Stimulated activated CD4-positive, alpha-beta T cell treated with anti-CD3 and anti-CD28 coated beads, Interleukin-15, amount 100 ng/mL, for 24 hours (primary cell): ENCODE data around the gene ARG2.
A peak's percentile ranks its signal among the peaks of the same experiment; 100 is the strongest.
"Not testable (repeated sequence)": the region's sequence is repeated elsewhere in the genome, so short reads cannot be mapped to it uniquely, and the experiment has no call there.

Experiments used
- DNase-seq: peaks from one replicate; pipeline ENCODE4 v3.0.0-alpha.2; 2020

Gene ARG2

DNA sequence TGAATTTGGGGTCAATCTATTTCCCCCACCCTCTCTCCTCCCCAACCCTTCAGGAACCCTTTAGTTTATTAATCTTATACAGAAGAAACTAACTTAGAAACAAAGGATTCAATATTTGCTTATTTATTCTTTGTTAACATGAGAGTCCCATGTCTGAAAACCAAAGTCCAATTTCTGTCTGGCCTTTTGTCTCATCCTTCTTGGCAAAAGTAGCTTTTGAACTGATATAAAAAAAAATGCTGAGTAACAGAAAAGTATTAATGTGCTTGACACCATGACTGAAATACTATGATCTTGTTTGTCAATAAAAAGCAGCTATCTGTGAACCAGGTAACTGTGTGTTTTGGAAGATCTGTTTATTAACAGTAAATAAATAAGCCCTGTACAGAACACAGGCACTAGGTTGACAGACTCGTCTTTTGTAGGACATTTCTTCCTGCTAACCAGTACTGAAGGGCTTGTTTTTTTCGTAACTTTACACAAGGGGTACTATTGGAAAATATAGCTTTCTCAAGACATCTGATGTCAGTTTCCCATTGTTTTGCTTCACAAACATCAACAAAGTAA lies 30.4 kb upstream of the ARG2 start:
- DNase-seq: no peak

DNA sequence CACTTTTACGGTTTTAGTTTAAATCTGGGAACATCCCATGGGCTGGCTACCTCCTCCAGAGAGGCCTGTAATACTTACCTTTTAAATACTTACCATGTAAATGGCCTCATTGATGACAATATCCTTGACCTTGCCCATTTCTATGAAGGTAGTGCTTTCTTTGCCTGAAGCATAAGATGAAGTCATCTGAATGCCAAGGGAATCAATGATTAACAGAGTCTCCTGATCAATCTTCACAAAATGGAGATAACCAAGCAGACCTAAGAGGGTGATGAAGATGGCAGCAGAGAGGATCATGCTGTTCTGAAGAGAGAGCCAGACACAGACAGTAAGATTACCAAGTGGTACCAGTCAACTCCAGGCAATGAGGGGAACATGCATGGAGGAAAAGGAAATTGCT lies 26.1 kb upstream of the ARG2 start:
- not testable (repeated sequence) for DNase-seq

DNA sequence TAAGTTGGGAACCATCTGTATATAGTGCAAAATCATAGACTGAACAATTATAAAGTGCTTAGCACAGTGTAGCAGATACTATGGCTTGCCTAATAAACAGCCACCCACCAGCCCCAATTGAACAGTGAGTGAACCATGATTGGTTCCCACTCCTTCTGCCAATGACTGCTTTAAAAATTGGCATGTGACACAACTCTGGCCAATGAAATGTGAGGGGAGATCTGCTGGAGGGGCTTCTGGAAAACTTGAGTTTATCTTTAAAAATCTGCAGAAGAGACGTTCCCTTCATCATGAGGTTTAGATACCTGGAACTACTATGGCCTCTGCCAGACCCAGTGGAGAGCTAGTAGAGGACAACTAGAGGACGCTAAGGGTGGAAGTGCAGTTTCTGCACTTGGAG lies 24.3 kb upstream of the ARG2 start:
- no peak for DNase-seq

DNA sequence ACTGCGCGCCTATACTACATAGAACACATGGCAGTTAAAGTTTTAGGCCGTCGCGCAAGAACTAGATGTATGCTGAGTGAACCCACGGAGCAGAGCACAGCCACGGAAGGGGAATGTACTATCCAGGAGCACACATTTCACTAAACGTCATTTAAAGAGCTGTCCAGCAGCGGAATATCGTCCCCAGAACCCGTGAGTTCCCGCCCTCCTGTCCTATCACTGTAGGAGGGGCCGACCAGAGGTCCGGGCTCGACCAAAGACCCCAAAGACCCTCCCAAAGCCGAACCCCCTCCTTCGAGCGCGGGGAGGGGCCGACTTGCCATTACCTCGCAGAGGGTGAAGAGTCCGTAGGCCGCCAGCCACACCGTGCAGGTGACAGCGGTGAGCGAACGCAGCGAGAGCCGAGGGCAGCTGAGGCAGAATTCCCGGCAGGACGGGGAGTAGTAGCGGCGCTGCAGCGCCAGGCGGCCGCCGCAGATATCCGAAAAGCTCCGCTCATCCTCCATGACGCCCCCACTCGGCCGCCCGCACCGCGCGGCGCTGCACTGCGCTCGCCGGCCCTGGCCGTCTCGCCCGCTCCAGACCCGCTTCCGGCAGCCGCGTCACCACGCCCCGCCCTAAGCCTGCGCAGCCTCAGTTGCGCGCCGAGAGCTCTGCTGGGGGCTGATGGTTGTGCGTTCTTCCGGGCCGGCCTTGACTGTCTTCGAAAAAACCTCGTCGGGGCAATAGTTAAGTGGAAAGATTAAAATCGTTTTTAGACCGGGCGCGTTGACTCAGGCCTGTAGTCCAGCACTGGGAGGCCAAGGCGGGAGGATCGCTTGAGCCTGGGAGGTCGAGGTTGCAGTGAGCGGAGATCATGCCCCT lies 19.8 kb upstream of the ARG2 start, which contains the start of gene PIGH:
TSS of gene PIGH (minus strand) at position 571 of the 864 bp plus-strand sequence. CDS start at position 506, 65 bp downstream.
- DNase-seq: peak; percentile 96

DNA sequence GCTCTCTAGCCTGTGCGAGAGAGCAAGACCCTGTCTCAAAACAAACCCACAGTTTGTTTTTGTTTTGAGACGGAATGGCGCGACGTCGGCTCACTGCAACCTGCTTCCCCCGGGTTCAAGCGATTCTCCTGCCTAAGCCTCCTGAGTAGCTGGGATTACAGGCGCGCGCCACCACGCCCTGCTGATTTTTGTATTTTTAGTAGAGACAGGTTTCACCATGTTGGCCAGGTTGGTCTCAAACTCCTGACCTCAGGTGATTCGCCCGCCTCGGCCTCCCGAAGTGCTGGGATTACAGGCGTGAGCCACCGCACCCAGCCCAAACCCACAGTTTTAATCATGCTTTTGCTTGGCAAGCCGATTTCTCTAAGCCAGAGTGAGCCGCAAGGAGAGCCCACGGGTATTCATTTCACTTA lies 19.2 kb upstream of the ARG2 start:
- not testable (repeated sequence) for DNase-seq

DNA sequence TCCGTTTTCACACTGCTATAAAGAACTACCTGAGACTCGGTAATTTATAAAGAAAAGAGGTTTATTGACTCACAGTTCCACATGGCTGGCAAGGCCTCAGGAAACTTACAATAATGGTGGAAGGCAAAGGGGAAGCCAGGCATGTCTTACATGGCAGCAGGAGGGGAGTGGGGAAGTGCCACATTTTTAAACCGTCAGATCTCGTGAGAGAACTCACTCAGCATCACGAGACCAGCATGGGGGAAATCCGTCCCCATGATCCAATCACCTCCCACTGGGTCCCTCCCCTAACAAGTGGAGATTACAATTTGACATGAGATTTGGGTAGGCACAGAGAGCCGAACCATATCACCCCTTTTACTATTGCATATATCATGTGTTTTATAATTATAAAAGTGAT lies 17.6 kb upstream of the ARG2 start:
- DNase-seq: no peak

DNA sequence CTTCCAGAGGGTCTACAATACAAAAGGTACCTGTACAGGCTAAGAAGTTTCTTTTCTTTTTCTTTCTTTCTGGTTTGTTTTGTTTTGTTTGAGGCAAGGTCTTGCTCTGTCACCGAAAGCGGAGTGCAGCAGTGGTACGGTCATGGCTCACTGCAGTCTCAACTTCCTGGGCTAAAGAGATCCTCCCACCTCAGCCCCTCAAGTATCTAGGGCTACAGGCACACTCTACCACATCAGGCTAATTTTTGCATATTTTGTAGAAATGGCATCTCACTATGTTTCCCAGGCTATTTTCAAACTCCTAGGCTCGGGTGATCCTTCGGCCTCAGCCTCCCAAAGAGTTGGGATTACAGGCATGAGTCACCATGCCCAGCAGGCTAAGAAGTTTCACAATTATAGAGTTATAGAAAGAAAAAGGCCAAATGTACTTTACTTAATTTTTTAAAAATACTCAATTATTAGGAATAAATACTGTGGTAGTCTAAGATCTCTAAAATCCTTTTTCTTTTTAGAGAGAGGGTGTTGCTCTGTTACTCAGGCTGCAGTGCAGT lies 16.6 kb upstream of the ARG2 start:
- DNase-seq: no peak

DNA sequence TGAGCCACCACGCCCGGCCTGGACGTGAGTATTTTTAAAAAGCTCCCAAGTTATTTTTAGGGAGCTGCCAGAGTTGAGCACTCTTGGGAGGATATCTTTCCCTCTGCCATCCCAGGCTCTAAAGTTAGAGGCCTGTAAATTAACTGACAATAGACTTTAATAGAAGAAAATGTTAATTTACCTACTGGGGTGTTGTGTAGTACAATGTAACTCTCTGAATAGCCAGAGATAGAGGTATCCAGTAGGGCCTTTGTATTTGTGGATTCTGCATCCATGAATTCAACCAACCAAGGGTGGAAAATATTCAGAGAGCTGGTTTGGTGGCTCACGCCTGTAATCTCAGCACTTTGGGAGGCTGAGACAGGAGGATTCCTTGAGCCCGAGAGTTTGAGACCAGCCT lies 12.1 kb upstream of the ARG2 start:
- no peak for DNase-seq

DNA sequence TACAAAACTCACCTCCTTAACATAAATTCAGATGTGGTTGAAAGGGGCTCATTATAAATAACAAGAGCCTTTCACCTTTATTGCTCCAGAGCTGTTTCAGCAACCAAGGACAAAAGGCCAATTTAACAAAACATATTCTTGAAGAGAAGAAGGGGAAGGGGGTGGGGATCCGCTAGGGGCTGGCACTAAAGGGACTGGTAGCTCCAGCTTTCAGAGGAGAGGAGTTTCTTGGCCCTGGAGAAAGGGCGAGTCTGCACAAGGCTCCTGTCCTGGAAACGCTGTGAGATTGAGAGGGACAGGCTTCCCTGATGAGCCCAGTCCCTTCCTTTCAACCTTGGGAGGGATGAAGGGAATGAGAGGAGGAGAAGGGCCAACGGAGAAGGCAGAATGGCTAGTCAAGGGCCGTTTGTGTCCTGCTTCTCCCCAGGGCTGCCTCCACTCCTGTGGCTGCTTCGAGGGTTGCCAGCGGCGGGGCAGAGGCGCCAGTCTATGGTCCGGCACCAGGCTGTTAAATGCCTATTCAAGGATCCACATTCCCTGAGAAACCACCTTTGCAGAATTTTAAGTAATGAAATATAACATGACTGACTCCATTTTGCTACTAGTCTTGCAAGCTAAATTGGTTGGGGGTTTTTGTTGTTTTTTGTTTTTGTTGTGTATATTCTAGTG lies 9.9 kb upstream of the ARG2 start:
- DNase-seq: no peak

DNA sequence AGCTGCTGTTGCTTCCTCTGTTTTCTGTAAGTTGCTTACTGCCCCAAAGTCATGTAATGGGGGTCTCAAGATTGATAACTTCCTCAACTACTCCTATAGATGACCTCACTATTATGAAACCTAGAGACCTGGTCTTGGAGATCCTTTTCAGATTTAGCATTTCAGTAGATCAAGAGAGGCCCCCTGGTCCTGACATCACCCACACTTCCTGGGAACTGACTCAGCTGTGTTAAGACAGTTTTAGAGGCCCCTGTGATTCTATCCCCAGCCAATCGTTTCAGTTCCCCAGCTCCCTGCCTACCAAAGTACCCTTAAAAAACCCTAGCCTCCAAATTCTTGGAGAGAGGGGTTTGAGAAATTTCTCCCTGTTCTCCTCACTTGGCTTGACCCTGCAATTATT lies 9.2 kb upstream of the ARG2 start:
- DNase-seq: no peak

DNA sequence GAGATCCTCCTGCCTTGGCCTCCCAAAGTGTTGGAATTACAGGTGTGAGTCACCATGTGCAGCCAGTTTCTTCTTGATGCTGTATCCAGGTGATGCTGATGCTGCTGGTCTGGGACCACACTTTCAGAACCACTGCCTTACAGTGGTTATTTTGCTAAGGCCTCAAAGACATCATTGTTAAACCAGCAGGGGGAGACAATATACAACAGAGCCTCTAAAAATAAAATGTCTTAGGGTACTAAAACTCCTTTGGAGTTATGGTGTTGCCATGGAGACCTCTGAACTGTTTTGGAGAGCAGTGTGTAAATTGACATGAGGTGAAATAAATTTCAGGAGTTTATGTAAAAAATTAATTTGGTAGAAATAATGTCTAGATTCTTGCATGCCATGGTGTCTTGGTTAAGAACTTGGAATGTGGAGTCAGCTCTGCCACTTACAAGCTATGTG lies 1.1 kb upstream of the ARG2 start:
- DNase-seq: peak; percentile 15

DNA sequence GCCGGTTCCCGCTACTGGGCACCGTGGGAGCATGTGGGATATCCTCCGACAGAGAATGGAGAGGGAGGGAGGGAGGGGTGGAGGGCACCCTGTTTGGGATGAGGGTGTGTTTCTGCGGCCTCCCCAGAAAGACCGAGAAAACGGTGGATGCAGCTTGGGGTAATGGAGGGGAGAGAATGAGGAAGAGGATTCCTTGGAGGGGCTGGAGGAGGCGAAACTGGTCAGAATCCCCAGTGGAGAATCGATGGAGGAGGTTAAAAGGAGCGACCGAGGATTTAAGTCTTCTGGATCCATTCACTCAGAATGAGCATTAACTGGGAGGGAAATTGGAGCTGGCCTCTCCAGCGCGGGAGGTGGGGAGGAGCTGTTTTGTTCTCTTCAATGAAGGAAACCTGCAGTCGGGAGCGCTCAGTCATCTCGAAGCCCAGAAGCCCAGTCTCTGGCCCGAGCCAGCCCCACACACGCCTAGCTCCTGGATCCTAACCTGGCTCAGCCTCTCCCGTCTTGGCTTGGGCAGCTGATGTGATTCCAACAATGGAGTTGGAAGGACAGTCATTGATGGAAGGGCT lies 581 bp downstream of the ARG2 start:
- peak; percentile 20 for DNase-seq

DNA sequence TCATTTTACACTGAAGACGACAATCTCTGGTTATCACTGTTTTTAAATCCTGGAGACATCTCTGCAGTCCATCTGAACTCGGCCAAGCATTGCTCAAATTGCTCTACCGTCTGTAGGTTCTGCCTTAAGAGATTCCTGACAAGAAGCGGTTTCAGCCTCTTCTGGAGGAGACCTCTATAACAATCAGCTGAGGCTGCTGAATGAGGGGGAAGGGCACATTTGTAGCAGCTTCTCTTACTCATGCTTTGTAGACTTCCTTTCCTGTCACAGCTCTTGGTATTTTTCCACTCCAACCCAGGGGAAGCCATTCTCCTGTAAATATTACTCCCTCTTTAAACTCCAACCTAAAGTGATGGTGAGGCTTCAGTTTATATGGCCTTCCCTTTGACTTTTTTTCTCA lies 3.0 kb downstream of the ARG2 start:
- DNase-seq: peak; percentile 24

DNA sequence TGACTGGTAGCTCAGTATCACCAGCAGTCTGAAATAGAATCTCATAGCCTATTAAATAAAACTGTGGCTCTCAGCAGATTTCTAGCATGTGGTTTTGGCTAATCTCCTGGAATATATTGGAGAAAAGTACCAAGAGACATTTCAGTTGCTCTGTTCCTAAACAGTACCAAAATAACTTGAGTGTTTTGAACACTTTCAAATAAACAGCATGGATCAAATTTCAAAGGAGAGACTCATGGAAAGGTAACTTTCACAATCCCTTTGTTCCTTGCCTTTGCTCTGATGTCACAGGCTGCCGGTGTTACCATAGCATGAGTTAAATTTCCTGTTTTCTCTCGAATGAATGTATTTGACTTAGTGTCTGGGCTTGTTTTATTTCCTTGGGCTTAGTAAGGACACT lies 3.4 kb downstream of the ARG2 start:
- DNase-seq: no peak

DNA sequence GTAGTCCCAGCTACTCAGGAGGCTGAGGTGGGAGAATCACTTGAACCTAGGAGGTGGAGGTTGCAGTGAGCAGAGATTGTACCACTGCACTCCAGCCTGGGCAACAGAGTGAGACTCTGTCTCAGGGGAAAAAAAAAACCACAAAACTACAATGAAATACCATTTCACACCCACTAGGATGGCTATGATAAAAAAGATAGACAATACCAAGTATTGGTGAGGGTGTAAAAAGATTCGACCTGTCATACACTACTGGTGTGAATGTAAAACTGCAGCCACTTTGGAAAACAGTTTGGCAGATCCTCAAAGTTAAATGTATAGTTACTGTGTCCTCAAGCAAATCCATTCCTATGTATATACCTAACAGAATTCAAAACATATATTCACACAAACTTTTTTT lies 6.4 kb downstream of the ARG2 start:
- DNase-seq: not testable (repeated sequence)

DNA sequence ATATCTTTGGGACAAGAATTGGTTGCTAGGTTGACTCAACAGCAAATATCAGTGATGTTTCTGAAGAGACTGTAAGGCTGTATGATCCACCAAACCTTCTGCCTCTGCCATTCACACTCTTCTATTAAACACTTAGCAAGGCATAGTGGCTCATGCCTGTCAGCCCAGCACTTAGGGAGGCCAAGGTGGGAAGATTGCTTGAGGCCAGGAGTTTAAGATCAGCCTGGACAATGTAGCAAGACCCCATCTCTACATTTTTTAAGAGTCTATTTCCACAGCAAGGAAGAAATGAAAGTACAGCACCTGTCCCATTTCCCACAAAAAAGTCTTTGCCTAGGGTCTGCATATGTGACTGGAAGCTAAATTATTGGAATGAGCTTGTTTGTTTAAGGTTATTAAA lies 7.8 kb downstream of the ARG2 start:
- DNase-seq: no peak

DNA sequence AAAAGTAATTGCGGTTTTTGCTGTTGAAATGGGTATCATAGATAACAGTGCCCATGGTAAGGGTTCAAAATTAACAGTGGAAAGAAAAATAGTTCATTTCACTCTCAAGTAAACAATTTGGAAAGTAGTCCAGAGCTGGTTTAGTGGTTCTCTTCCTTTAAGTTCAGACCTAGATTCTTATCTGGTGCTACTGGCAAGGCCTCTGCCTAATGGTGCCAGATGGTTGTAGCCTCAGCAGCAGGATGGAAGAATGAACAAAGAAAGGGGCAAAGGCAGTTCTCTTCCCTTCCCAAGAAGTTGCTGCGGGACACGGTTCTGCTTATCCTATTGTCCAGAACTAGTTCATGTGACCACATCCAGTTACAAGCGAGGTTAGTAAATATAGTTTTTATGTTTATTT lies 10.5 kb downstream of the ARG2 start:
- no peak for DNase-seq

DNA sequence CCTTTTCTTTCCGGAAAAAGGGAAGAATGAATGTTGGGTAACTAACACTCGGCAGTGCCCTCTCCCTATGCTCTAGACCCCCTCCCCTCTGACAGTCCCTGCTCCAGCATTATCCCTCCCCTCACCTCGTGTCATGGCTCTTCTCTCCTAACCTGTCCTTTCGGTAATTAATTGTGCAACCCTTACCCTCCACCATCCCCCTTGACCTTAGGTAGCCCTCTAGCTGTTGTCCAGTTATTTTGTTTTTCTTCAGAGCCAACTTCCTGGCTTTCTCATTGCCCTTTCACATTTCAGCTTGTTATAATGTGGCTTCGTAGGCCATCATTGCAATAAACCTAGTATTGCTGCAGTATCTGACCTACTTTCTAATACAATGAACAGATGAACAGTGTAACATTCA lies 11.2 kb downstream of the ARG2 start:
- no peak for DNase-seq

DNA sequence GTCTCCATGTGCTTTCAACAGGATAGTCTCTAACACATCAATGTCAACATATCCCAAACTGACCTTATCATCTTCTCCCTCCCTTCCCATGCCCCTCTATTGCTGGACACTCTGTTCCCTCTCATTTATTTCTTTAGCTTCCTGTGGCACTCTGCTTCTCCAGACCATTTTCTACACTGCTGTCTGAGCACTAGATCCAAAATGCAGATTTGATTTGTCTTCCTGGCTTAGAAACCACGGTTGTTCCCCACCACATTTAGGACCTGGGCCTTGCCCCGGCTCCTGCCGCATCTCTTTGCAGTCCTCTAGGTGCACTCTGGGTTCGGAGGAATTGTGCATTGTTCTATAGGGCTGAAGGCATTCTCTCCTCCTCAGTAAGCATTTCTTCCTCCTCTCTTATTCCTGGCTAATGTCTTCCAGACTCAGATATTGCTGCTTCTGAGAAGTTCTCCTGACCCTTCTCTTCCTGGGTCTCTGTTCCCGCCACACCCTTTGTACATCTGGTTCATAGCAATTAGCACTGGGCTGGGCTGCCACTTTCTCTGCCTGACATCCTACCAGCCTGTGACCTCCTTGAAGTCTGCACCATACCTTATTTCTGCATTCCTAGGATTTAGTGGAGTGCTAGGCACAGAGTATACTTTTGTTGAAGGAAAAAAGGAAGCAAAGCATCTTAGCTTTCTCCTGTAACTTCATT lies 13.9 kb downstream of the ARG2 start:
- DNase-seq: no peak

DNA sequence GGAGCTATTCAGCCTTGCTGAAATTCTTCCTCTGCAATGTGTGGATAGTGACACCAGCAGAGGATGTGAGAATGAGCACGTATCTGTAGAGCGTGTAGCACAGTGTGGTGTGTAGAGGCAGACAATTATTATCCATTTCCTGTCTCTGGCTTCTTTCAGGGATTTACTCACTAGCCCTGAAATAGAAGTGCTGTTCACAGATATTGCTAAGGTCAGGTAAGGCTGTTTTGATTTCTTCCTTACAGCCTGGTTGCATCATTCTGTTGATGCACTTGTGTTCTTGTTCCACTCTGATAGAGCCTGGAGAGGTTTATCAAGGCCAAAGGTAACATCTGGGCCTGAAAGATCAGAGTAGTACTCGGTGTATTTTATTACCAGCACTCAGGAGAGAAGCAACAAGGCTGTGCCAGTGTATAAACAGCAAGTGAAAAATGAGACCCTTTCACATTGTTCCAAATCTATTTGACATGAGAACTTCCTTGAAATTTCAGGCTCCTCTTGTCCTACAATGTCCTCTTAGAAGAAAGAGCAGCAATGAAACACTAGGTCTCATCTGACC lies 16.7 kb downstream of the ARG2 start:
- no peak for DNase-seq

DNA sequence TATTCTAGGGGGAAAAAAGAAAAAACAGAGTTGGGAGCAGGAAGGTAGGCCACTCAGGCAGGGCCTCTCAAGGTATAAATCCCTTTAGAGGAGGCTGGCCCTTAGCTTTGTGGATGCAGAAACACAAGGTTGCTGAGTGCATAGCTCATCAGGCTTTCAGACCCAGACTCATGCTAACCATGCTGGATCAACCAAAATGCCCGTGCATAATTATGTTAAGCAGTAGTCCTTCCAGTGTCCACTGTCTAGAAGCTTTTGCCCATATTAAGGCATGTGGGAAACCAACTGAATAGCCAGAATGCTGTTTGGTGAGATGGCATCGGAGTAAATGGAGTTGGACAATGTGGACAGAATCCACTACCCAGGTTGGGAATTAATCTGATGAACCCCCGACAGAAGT lies 18.9 kb downstream of the ARG2 start:
- DNase-seq: no peak

DNA sequence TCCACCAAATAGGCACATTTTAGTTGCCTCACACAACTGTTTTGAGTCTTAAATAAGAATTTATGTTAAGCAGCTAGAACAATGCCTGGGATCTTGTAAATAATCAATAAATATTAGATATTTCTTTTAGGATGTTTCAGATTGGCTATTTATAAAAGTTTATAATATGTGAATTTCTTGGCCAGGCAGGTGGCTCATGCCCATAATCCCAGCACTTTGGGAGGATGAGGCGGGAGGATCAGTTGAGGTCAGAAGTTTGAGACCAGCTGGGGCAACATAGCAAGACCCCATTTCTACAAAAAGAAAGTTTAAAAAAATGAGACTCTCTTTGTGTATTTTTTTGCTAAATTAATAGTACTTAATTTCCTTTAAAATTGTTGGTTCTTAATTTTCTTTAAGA lies 21.8 kb downstream of the ARG2 start:
- no peak for DNase-seq
